ENCODE data around the gene GSTP1. TPM values are rescaled to one million over a fixed set of nuclear protein-coding genes. Genes with fewer than 3 reads are reported as not detected.

GSTP1 gene
- polyA plus RNA-seq, 1 of the 3 experiments (the other 2 are of a cell fraction), result 745 TPM

- no peak for DNase-seq
- no peak overlapping the region for H3K9ac ChIP-seq
- no peak overlapping the region for H3K27ac ChIP-seq (ENCODE audit: low read depth in 2 of 2, low read length in 1 of 2)
- no peaks in the 10 kb centered on the region for H3K27me3 ChIP-seq (ENCODE audit: insufficient read depth)
- ChIA-PET CTCF (interaction anchor here (1.2 to 3.0 kb wide), 3 partner anchors 9 to 37 kb away, joined by 3 to 16 read pairs (median 9); partner anchors contain the start of genes GSTP1 and NUDT8), POLR2A (interaction anchor here (0.9 to 1.1 kb wide), 2 partner anchors 9 to 21 kb away, joined by 3 to 6 read pairs; partner anchors contain the start of gene GSTP1)
- H3F3A ChIP-seq (replicated peaks; ENCODE audit: insufficient read depth), result peaks cover 4% of the 10 kb centered on the region
- no peaks in the 10 kb centered on the region for H3K4me1 ChIP-seq (ENCODE audit: control insufficient read depth in 1 of 2, insufficient read depth in 2 of 2, low read depth in 1 of 2, low read length in 1 of 2)
- H3K4me2 ChIP-seq, result no peak overlapping the region
- no peaks in the 10 kb centered on the region for H3K9me2 ChIP-seq
- H4K20me1 ChIP-seq (ENCODE audit: insufficient read depth), result no peaks in the 10 kb centered on the region
- H3K36me3 ChIP-seq (replicated peaks in 1 of 2; ENCODE audit: control insufficient read depth in 1 of 2, insufficient read depth in 2 of 2, low read length in 1 of 2), result peaks cover 2 to 3% of the 10 kb centered on the region in 2 experiments
- no peak overlapping the region for H3K4me3 ChIP-seq (ENCODE audit: low read depth in 2 of 2, low read length in 1 of 2)
- H2AFZ ChIP-seq (ENCODE audit: low read depth), result no peak overlapping the region
- TF ChIP-seq POLR2AphosphoS5 (IDR thresholded peaks at IDR 0.05; ENCODE audit: low read depth, low read length) (no peak), EP300 (IDR thresholded peaks at IDR 0.05; ENCODE audit: borderline replicate concordance in 1 of 2, low read depth in 1 of 2, low read length in 1 of 2) (no peak), RXRA (IDR thresholded peaks at IDR 0.05; ENCODE audit: borderline replicate concordance, low read depth) (no peak), MAX (IDR thresholded peaks at IDR 0.05; ENCODE audit: low read depth) (no peak), SMC3 (IDR thresholded peaks at IDR 0.05; ENCODE audit: low read depth, low read length) (no peak), EZH2phosphoT487 (IDR thresholded peaks at IDR 0.05; ENCODE audit: borderline replicate concordance, low read depth) (no peak), FOSL2 (IDR thresholded peaks at IDR 0.05; ENCODE audit: borderline replicate concordance, low read depth) (no peak), NFIC (IDR thresholded peaks at IDR 0.05; ENCODE audit: borderline replicate concordance) (no peak), FOXM1 (IDR thresholded peaks at IDR 0.05; ENCODE audit: low read depth) (no peak), RAD21 (IDR thresholded peaks at IDR 0.05; ENCODE audit: low read length) (no peak), TCF12 (IDR thresholded peaks at IDR 0.05) (no peak)
- TF ChIP-seq, protein P1, sequence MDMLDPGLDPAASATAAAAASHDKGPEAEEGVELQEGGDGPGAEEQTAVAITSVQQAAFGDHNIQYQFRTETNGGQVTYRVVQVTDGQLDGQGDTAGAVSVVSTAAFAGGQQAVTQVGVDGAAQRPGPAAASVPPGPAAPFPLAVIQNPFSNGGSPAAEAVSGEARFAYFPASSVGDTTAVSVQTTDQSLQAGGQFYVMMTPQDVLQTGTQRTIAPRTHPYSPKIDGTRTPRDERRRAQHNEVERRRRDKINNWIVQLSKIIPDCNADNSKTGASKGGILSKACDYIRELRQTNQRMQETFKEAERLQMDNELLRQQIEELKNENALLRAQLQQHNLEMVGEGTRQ (IDR thresholded peaks at IDR 0.05; ENCODE audit: borderline replicate concordance, low read depth, low read length), result no peak
- H3K79me2 ChIP-seq (ENCODE audit: insufficient read depth), result no peaks in the 10 kb centered on the region
- WGBS (ENCODE audit: low lambda C conversion rate), result 75% methylated on average over 12 of the region's 12 CpGs
- H3K9me3 ChIP-seq, result no peaks in the 10 kb centered on the region
These were observed 9.4 kb downstream of the GSTP1 start for GRCh38 chr11:67592880-67593564.

DNA sequence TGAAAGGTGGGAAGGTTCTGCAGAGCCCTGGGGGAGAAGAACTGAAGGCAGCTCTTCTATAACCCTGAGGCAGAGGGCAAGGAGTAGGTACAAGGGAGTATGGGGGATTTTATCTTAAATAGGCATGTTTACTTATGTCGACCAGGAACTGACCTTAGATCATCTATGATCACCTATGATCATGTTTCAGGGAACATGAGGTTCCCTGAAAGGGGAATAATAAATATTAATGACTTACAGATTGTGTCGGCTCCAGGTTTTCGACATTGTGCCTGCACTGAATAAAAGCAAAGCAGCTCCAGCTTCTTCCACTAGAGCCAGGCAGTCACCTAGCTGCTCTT is 9.9 kb downstream of the GSTP1 start:
- Histone ChIP-seq H3F3A (replicated peaks; ENCODE audit: insufficient read depth) (peaks cover 4% of the 10 kb centered on the region), H3K9ac (no peak overlapping the region), H3K36me3 (replicated peaks in 1 of 2; ENCODE audit: control insufficient read depth in 1 of 2, insufficient read depth in 2 of 2, low read length in 1 of 2) (no peaks in the 10 kb centered on the region), H3K4me1 (ENCODE audit: control insufficient read depth in 1 of 2, insufficient read depth in 2 of 2, low read depth in 1 of 2, low read length in 1 of 2) (no peaks in the 10 kb centered on the region), H3K4me2 (no peak overlapping the region), H3K27me3 (ENCODE audit: insufficient read depth) (no peaks in the 10 kb centered on the region), H2AFZ (ENCODE audit: low read depth) (no peak overlapping the region), H3K79me2 (ENCODE audit: insufficient read depth) (no peaks in the 10 kb centered on the region), H4K20me1 (ENCODE audit: insufficient read depth) (no peaks in the 10 kb centered on the region), H3K9me3 (no peaks in the 10 kb centered on the region), H3K9me2 (no peaks in the 10 kb centered on the region), H3K27ac (ENCODE audit: low read depth in 2 of 2, low read length in 1 of 2) (no peak overlapping the region), H3K4me3 (ENCODE audit: low read depth in 2 of 2, low read length in 1 of 2) (no peak overlapping the region)
- no peak for DNase-seq
- POLR2A ChIA-PET, result interaction anchor here (0.9 kb wide), 1 partner anchor 21 kb away, joined by 3 read pairs; no protein-coding TSS in a partner anchor
- CTCF ChIA-PET, result interaction anchor here (3.0 kb wide), 1 partner anchor 9 kb away, joined by 16 read pairs; the partner anchor contains the start of gene GSTP1
- TF ChIP-seq SIN3A (IDR thresholded peaks at IDR 0.05; ENCODE audit: borderline replicate concordance, low read depth, low read length), result no peak
- TF ChIP-seq SMC3 (IDR thresholded peaks at IDR 0.05; ENCODE audit: low read depth, low read length), result no peak
- TF ChIP-seq, protein P2, sequence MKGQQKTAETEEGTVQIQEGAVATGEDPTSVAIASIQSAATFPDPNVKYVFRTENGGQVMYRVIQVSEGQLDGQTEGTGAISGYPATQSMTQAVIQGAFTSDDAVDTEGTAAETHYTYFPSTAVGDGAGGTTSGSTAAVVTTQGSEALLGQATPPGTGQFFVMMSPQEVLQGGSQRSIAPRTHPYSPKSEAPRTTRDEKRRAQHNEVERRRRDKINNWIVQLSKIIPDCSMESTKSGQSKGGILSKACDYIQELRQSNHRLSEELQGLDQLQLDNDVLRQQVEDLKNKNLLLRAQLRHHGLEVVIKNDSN (IDR thresholded peaks at IDR 0.05; ENCODE audit: borderline replicate concordance, low read depth), result no peak
- no peak for TF ChIP-seq RFX5 (IDR thresholded peaks at IDR 0.05; ENCODE audit: low read length)
- WGBS (ENCODE audit: low lambda C conversion rate), result 69% methylated on average over 3 of the region's 3 CpGs
